Suprapubic skin (tissue), 4 donors: ENCODE results near the gene PMEPA1. TPM values are rescaled to one million over a fixed set of nuclear protein-coding genes. Genes with fewer than 3 reads are reported as not detected.

Experiments used
- DNase-seq, 2 donors: peaks; one replicate each; pipeline ENCODE4 v3.0.0-alpha.2; 2019; ENCODE audit warnings: low spot score in 2 of 2
- H3K27ac ChIP-seq: fragments of 200-600 bp; sonication (generic); one replicate; pipeline ENCODE4 v1.5.1; 2019
- H3K27me3 ChIP-seq: fragments of 200-600 bp; sonication (generic); one replicate; pipeline ENCODE4 v1.5.1; 2019
- H3K36me3 ChIP-seq: fragments of 200-600 bp; sonication (generic); one replicate; pipeline ENCODE4 v1.5.1; 2019
- H3K4me1 ChIP-seq: fragments of 200-600 bp; sonication (generic); one replicate; pipeline ENCODE4 v1.5.1; 2019
- H3K4me3 ChIP-seq: fragments of 200-600 bp; sonication (generic); one replicate; pipeline ENCODE4 v1.5.1; 2019; ENCODE audit warnings: mild to moderate bottlenecking
- H3K9me3 ChIP-seq: fragments of 200-600 bp; sonication (generic); one replicate; pipeline ENCODE4 v1.5.1; 2019
- EP300 ChIP-seq: sonication (generic); formaldehyde crosslinking; IDR thresholded peaks from one replicate; pipeline ENCODE4 v1.6.1; 2017; ENCODE audit warnings: antibody characterized with exemption
- POLR2A ChIP-seq, 2 donors: fragments of 450-650 bp; IDR thresholded peaks; one replicate each; pipeline ENCODE4 v1.6.1; 2017; ENCODE audit warnings: antibody characterized with exemption in 2 of 2, mild to moderate bottlenecking in 2 of 2, moderate library complexity in 2 of 2
- POLR2AphosphoS5 ChIP-seq, 3 donors: sonication (generic); formaldehyde crosslinking; IDR thresholded peaks; one replicate each; pipeline ENCODE4 v1.6.1; 2017; ENCODE audit warnings: antibody characterized with exemption in 3 of 3
- WGBS: methylation state at CpG from one replicate; pipeline ENCODE4 v1.1.5; 2018; 5-methylcytosine and 5-hydroxymethylcytosine counted together
- total RNA-seq, 4 donors: library from RNA; depleted of rRNA; stranded (reverse); fragments of >200 nt; gene quantifications; one replicate each; pipeline ENCODE4 v1.1.0, GENCODE V29; 2016
- TF ChIP-seq, protein P1 (sequence below), 2 donors: fragments of 200-600 bp in 1 of 2; fragments of 450-650 bp in 1 of 2; sonication (generic) in 1 of 2; IDR thresholded peaks; one replicate each; pipeline ENCODE4 v1.5.1; 2016 to 2019; ENCODE audit warnings: antibody characterized with exemption in 2 of 2, mild to moderate bottlenecking in 1 of 2, moderate library complexity in 1 of 2

Gene PMEPA1
- total RNA-seq, 4 donors from 2014 or later: 9.5 to 20.4 (median 16.2) TPM

DNA sequence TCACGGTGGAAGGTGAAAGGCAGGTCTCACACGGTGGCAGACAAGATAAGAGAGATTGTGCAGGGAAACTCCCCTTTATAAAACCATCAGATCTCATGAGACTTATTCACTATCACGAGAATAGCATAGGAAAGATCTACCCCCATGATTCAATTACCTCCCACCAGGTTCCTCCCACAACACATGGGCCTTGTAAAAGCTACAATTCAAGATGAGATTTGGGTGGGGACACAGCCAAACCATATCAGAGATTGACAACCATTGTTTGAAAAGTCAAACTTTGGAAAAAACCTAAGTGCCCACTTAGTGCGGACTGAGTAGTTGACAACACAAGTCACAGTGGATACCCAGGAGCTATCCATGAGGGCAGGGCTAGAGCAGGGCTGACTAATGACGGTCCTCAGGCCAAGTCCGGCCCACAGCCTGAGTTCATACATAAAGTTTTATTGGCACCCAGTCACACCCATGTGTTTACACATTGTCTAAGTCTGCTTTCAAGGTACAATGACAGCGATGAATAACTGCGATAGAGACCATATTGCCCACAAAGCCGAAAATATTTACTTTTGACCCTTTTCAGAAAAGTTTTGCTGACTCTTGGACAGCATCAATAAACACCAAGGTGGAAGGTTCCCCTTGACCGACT is 33.8 kb upstream of the PMEPA1 start:
- peak in 1 of 2 donors; percentile 17 for DNase-seq

DNA sequence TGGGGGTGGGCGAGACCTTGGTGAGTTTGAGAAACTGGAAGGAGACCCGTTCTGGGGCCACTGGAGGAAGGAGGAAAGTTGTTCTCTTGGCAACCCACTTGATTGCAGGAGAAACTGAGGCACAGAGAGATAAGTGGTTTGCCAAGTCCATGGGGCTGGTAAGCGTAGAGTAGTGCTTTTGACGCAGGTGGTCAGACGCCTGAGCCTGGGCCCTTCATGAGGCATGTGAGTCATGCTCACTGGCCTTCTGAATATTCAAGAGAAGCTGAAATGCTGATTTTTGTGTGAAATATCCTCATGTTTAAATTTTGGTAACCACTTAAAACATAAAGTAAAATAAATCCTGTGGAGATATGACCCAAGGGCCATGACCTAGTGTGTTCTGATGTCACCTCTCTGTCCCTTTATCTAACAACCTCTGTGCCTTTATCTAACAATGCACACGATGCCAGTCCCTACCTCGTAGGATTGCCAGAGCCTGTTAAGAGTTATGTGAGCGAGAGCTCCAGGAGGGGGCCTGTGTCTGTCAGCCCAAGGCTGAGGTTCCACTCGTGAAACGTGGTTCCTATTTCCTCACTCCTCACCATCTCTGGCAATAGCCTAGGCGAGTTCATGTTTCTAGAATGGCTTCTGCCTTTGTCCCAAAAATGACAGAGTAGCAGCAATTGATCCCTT is 32.8 kb upstream of the PMEPA1 start:
- Histone ChIP-seq H3K36me3 (no peaks in the 10 kb centered on the region), H3K27me3 (no peaks in the 10 kb centered on the region), H3K4me3 (no peak overlapping the region), H3K27ac (no peak overlapping the region), H3K9me3 (no peaks in the 10 kb centered on the region), H3K4me1 (peaks cover 2% of the 10 kb centered on the region)
- TF ChIP-seq EP300 (no peak), POLR2AphosphoS5 (IDR thresholded peaks at IDR 0.05) (no peak), POLR2A (IDR thresholded peaks at IDR 0.05) (no peak)
- TF ChIP-seq, protein P1, sequence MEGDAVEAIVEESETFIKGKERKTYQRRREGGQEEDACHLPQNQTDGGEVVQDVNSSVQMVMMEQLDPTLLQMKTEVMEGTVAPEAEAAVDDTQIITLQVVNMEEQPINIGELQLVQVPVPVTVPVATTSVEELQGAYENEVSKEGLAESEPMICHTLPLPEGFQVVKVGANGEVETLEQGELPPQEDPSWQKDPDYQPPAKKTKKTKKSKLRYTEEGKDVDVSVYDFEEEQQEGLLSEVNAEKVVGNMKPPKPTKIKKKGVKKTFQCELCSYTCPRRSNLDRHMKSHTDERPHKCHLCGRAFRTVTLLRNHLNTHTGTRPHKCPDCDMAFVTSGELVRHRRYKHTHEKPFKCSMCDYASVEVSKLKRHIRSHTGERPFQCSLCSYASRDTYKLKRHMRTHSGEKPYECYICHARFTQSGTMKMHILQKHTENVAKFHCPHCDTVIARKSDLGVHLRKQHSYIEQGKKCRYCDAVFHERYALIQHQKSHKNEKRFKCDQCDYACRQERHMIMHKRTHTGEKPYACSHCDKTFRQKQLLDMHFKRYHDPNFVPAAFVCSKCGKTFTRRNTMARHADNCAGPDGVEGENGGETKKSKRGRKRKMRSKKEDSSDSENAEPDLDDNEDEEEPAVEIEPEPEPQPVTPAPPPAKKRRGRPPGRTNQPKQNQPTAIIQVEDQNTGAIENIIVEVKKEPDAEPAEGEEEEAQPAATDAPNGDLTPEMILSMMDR (IDR thresholded peaks at IDR 0.05): no peak
- WGBS: 78% methylated on average over 11 of the region's 11 CpGs
- DNase-seq: no peak

More for the DNA sequence above, 33.8 kb upstream of the PMEPA1 start:
- H3K36me3 ChIP-seq: no peaks in the 10 kb centered on the region
- H3K4me3 ChIP-seq: no peak overlapping the region
- WGBS: 80% methylated on average over 10 of the region's 10 CpGs
- H3K27ac ChIP-seq: no peak overlapping the region
- TF ChIP-seq EP300 (no peak), POLR2AphosphoS5 (IDR thresholded peaks at IDR 0.05) (no peak), POLR2A (IDR thresholded peaks at IDR 0.05) (no peak)
- TF ChIP-seq, protein P1 (IDR thresholded peaks at IDR 0.05): no peak
- H3K4me1 ChIP-seq: peaks cover 11% of the 10 kb centered on the region
- no peaks in the 10 kb centered on the region for H3K9me3 ChIP-seq
- H3K27me3 ChIP-seq: no peaks in the 10 kb centered on the region

DNA sequence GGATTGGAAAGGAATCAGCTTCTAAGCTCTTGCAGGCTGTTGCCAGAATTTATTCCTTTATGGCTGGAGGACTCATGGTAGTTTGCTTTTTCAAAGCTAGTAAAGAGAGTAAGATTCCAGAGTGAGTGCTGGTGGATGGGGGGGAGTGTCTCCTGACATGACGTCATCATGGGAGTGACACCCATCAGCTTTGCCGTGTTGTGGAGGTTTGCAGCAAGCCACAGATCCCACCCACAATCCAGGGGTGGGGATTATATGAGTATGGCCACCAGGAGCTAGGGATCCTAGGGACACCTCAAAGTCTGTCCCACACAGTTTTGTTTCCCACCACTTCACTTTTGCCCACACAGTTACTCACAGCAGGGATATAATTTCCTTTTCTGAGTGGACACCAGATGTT is 28.7 kb upstream of the PMEPA1 start:
- Histone ChIP-seq H3K9me3 (no peaks in the 10 kb centered on the region), H3K27me3 (no peaks in the 10 kb centered on the region), H3K36me3 (no peaks in the 10 kb centered on the region), H3K27ac (no peak overlapping the region), H3K4me1 (no peaks in the 10 kb centered on the region), H3K4me3 (no peak overlapping the region)
- WGBS: no CpG with 5 or more reads among the region's 2 CpGs
- TF ChIP-seq, protein P1 (IDR thresholded peaks at IDR 0.05): no peak
- TF ChIP-seq EP300 (no peak), POLR2A (IDR thresholded peaks at IDR 0.05) (no peak), POLR2AphosphoS5 (IDR thresholded peaks at IDR 0.05) (no peak)
- no peak for DNase-seq

DNA sequence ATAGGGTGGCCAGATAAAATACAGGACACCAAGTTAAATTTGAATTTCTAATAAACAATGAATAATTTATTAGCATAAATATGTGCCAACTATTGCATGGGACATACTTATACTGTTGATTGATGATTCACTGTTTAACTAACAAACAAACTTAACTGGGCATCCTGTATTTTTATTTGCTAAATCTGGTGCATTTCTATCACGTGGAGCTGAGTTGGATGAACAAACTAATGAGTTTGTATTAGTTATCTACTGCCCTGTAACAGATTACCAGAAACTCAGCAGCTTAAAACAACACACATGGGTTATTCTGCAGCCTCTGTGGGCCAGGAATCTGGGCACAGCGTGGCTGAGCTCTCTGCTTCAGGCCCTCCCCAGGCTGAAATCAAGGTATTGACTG is 28.2 kb upstream of the PMEPA1 start:
- H3K27ac ChIP-seq: no peak overlapping the region

DNA sequence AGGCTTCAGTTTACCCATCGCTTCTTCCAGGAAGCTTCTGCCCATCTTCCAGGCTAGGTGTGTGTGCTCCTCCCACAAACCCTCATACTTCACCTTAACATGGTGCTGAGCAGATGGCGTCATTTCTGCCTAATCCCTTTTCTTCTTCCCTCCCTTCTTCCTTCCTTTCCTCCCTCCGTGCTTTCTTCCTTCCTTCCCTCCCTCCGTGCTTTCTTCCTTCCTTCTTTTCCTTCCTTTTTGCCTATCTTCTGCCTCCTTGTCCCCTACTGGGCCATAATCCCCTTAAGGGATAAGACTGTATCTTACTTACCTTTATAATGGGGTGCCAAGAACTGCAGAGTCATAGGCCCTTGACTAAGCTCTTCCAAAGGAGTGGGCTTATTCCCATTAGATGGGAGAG is 27.5 kb upstream of the PMEPA1 start:
- TF ChIP-seq POLR2A (IDR thresholded peaks at IDR 0.05) (no peak), EP300 (no peak), POLR2AphosphoS5 (IDR thresholded peaks at IDR 0.05) (no peak)
- TF ChIP-seq, protein P1 (IDR thresholded peaks at IDR 0.05): no peak
- no peak overlapping the region for H3K27ac ChIP-seq
- WGBS: 82% methylated on average over 4 of the region's 4 CpGs

More for the DNA sequence above, 28.2 kb upstream of the PMEPA1 start:
- Histone ChIP-seq H3K36me3 (no peaks in the 10 kb centered on the region), H3K4me3 (no peak overlapping the region), H3K27me3 (no peaks in the 10 kb centered on the region), H3K9me3 (no peaks in the 10 kb centered on the region), H3K4me1 (no peaks in the 10 kb centered on the region)
- TF ChIP-seq EP300 (no peak), POLR2AphosphoS5 (IDR thresholded peaks at IDR 0.05) (no peak), POLR2A (IDR thresholded peaks at IDR 0.05) (no peak)
- DNase-seq: no peak
- 75% methylated on average over 2 of the region's 2 CpGs for WGBS

More for the DNA sequence above, 27.5 kb upstream of the PMEPA1 start:
- no peak overlapping the region for H3K4me3 ChIP-seq
- no peak for DNase-seq
- H3K36me3 ChIP-seq: no peaks in the 10 kb centered on the region
- no peaks in the 10 kb centered on the region for H3K27me3 ChIP-seq
- no peaks in the 10 kb centered on the region for H3K9me3 ChIP-seq
- no peaks in the 10 kb centered on the region for H3K4me1 ChIP-seq
